Activated CD4-positive, alpha-beta T cell treated with anti-CD3 and anti-CD28 coated beads for 1 hour (primary cell): ENCODE measurements around the gene PHF21A.

ENCODE experiments used
- DNase-seq: peaks from one replicate; pipeline ENCODE4 v3.0.0-alpha.2; 2020

The PHF21A gene

DNA sequence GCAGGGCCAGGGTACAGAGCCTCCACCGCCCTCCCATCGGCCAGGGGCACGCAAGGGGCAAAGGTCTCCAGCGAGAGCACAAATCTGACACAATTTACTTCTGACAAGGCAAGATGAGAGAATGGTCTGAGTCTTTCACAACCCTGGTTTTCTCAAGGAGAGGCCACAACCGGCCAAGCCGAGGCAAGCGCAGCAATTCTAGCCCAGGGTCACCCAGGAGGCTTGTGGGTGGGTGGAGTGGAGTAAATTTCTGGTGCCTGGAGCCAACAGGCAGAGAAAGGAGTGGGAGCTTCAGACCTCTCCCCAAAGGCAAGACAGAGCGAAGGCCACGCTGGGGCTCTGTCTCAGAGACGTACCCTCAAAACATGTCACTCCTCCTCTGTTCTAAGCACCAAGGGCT lies 189.5 kb downstream of the PHF21A start:
- DNase-seq: no peak

DNA sequence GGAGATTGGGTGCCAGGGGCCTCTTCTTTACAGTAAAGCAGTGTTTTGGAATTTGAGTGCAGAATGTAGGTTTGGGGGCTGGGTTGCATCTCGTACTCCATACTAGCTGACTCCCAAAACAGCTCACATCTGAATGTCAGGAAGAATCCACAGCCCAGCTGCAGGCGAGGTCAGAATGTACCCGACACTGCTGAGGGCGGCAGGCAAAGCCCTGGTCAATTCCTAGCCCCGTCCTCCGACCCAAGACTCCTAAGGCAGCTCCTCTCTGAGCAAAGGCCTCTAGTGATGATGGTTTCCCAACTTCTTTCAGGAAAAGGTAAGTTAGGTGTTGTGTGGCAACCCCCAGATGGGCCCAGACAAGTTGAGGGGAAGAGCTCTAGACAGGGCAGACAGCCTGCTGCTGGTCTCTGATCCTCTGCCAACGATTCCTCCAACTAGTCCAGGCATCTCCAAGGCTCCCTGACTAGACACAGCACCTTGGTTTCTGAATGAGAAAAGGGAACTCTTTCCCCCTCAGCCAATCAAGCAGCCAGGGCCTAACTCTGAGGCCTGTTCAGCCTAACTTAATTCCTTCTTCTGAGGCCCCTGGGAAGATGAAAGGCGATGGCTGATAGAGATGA lies 190.2 kb downstream of the PHF21A start:
- no peak for DNase-seq

DNA sequence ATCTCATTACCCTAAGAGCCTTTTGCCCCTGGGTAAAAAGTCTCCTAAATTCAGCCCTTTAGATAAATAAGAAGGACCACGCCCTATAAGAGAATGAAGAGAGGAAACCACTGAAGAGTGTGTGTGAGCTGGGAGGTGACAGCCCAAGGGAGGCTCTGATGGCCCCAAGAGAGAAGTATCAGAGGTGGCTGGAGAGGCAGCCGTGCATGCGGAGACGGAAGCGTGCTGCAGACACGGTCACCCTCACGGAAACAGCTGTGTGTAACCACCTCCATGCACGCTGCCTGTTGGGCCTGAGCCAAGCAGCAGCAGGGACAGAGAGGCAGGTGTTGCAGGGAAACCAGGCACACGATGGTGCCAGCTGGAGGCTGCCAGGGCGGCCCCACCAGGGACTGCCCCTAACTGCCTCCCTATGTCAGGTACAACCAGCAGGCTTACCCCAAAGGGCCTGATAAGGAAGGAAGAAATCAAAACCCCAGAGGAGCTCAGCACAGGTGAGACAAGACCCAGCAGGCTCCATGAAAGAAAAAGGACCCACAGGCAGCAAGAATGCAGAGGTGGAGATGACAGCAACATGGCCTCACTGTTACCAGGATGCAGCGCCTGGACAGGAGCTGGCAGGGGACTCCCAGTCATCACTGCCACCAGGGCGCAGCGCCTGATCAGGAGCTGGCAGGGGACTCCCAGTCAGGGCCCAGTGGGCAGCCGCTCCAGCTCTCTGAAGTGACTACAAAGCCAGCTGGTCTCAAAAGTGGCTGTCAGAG lies 191.0 kb downstream of the PHF21A start:
- no peak for DNase-seq

DNA sequence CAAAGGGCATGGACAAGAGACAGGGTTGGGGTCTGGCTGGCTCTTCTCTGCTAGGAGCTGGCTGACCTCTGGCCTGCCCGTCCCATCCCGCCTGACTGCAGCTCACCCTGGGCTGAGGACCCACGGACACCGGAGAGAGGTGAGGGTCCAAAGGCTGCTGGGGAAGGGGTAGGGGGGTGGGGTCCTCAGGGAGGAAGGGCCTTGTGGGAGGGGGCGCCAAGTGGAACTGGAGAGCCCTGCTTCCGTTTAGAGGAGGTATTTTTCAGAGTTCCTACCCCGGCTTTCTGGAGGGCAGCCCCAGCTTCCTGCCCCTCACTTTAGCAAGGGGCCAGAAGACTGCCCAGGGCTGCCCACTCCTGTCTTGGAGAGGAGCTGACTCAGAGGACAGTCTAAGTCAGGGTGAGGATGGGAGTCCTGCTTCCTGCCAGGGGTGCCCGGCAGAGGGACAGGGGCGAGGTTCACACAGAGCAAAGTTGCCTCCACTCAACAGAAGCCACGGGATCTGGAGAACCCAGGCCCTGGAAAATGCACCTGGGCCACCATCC lies 191.7 kb downstream of the PHF21A start:
- DNase-seq: no peak

DNA sequence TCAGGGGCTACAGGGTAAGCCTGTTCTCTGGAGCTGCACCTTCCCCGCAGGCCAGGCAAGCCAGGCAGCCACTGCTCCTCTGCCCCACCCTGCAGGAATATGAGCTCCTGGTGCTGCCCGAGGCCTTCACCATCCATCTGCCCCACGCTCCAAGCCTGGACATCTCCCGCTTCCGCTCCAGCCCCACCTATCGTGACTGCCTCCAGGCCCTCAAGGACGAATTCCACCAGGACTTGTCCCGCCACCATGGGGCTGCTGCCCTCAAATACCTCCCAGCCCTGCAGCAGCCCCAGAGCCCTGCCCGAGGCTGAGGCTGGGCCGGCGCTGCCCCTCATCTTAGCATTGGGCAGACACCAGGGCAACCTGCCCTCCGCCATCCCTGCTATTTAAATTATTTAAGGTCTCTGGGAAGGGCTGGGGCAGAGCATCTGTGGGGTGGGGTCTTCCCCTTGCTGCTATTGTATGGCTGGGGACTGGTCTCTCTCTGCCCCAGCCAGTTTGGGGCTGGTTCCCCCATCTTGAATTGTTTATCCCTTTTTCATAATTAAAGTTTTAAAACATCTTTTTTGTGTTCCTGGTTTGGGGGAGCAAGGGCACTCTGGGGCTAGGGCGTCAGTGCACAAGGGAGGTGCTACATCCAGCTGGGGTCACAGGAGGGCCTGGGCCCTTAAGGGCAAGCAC lies 192.6 kb downstream of the PHF21A start:
- no peak for DNase-seq

DNA sequence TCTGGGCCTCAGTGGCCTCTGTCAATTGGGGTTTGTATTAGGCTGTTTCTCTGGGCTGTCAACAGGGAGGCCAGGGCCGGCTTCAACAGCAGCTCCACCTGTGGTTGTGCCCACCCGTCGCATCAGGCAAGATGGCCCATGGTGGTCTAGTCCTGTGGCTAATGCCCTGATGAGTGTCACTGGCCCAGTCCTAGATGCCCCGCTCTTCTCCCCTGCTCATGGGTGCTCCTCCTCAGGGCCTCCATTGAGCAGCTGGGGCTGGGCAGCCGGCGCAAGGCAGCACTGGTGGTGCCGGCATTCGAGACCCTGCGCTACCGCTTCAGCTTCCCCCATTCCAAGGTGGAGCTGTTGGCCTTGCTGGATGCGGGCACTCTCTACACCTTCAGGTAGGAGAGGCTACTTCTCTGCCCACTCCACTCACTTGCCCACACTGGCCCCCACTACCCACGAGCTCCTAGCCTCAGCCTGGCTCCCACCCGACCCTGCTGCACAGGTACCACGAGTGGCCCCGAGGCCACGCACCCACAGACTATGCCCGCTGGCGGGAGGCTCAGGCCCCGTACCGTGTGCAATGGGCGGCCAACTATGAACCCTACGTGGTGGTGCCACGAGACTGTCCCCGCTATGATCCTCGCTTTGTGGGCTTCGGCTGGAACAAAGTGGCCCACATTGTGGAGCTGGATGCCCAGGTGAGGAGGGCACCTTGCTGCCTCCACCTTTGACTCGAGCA lies 193.4 kb downstream of the PHF21A start:
- DNase-seq: no peak

DNA sequence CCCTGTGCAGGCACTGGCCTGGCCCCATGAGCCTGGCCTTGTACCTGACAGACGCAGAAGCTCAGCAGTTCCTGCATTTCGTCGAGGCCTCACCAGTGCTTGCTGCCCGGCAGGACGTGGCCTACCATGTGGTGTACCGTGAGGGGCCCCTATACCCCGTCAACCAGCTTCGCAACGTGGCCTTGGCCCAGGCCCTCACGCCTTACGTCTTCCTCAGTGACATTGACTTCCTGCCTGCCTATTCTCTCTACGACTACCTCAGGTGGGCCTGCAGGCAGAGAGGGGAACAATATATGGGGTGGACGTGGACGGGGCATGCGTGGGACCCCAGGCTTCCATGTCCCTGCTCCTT lies 193.9 kb downstream of the PHF21A start:
- no peak for DNase-seq

DNA sequence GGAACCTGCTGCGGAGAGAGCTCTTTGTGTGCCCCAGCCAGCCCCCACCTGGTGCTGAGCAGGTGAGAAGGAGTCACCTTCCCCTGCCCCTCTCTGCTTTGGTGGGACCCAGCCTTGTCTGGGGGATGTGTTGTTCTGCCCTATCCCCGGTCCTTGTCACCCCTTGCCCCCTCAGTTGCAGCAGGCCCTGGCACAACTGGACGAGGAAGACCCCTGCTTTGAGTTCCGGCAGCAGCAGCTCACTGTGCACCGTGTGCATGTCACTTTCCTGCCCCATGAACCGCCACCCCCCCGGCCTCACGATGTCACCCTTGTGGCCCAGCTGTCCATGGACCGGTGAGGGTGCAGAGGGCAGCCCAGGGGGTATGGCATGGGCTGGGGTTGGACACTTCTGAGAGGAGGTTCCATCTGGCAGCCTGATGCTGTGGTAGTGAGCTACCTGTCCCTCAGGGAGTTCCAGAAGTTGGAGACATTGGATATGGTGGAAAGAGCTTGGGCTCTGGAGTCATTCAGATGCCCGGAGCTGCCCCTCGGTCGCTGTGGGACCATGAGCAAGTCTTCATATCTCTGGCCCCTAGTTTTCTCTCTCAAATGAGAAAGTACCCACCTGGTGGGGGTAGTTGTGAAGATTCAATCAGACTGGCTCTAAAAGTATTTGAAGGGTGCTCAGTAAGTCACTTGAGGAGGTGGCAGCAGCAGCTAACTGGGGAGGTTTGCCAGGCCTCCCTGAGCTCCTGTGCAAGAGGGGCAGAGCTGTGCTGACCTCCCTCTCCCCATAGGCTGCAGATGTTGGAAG lies 194.5 kb downstream of the PHF21A start:
- no peak for DNase-seq

DNA sequence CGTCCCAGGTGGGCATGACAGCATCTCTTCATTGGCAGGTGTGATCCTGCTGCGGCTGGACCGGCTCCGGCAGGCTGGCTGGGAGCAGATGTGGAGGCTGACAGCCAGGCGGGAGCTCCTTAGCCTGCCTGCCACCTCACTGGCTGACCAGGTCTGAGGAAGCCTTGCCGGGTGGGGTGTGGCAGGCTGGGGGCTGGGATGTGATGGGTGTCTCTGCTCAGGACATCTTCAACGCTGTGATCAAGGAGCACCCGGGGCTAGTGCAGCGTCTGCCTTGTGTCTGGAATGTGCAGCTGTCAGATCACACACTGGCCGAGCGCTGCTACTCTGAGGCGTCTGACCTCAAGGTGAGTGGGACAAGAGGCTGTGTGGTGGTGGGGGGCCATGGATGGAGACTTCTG lies 195.3 kb downstream of the PHF21A start:
- DNase-seq: no peak

DNA sequence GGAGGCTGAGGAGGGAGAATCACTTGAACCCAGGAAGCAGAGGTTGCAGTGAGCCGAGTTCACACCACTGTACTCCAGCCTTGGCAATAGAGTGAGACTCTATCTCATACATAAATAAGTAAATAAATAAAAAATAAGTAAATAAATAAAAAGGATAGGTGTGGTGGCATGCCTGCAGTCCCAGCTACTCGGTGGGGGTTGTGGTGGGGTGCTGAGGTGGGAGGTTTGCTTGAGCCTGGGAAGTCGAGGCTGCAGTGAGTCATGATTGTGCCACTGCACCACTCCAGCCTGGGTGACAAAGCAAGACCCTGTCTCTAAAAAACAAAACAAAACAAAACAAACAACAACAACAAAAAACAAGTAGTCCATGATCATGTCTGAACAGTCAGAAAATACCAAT lies 195.7 kb downstream of the PHF21A start:
- no peak for DNase-seq

DNA sequence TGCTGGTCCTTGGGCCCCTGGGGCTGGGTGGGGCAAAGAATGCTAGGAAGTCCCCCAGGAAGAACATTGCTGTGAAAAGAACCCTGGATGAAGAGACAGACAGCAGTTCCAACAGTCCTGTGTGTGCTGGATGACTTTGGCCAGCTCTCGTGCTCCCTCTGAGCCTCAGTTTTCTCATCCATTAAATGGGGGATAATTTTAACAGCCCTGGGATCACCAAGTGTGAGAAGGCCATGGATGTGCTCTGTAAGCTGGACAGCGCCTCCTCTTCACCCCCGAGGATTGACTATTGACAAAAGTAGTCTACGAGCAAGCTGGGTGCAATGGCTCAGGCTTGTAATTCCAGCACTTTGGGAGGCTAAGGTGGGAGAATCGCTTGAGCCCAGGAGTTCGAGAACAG lies 196.3 kb downstream of the PHF21A start:
- no peak for DNase-seq

DNA sequence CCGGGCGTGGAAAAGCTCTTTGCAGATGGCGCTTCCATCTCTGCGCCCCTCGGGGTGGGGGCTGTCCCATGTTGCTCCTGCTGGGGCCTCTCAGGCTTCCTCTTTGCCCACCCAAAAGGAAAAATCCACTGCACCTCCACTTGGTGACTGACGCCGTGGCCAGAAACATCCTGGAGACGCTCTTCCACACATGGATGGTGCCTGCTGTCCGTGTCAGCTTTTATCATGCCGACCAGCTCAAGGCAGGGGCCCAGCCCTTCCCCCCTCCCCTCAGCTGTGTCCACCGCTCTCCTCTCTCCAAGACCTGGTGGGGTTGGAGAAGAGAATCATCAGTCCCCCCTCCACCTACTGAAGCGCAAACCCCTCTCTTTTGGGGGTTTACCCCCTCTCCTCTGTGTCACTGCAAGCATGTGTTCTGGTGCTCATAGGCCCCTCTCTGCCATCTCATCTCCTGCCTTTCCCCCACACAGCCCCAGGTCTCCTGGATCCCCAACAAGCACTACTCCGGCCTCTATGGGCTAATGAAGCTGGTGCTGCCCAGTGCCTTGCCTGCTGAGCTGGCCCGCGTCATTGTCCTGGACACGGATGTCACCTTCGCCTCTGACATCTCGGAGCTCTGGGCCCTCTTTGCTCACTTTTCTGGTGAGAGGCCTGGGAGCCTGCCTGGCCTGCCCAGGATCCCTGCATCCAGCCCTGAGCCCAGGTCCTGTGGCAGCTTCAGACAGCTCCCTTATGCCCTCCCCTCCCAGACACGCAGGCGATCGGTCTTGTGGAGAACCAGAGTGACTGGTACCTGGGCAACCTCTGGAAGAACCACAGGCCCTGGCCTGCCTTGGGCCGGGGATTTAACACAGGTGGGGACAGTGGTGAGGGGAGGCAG lies 197.0 kb downstream of the PHF21A start:
- no peak for DNase-seq

DNA sequence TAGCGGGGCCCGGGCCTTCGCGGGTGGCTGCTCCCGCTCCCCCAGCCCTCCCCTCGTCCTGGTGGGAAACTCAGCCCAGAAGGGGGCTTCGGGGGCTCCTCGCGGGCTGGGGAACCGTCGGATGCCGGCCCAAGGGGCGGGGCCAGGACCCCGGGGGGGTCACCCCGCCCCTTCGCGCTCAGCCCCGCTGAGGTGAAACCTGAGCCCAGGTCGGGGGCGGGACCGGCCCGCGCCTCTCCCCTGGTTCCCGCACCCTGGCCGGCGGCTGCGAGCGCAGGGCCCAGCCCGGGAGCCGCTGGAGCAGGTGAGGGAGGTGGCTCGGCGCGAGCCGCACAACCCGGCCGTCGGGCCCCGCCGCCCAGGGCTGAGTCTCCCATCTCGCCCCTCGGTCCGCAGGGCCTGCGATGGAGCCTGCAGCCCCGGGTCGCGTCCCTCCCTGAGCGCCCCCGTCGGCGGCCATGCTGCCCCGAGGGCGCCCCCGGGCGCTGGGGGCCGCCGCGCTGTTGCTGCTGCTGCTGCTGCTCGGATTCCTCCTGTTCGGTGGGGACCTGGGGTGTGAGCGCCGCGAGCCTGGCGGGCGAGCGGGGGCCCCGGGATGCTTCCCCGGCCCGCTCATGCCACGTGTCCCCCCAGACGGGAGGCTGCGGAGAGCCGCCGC lies 198.7 kb downstream of the PHF21A start, which contains the start of gene LARGE2:
TSS of gene LARGE2 (plus strand) at position 232 of the 658 bp plus-strand sequence. CDS start at position 459, 227 bp downstream.
- DNase-seq: no peak

DNA sequence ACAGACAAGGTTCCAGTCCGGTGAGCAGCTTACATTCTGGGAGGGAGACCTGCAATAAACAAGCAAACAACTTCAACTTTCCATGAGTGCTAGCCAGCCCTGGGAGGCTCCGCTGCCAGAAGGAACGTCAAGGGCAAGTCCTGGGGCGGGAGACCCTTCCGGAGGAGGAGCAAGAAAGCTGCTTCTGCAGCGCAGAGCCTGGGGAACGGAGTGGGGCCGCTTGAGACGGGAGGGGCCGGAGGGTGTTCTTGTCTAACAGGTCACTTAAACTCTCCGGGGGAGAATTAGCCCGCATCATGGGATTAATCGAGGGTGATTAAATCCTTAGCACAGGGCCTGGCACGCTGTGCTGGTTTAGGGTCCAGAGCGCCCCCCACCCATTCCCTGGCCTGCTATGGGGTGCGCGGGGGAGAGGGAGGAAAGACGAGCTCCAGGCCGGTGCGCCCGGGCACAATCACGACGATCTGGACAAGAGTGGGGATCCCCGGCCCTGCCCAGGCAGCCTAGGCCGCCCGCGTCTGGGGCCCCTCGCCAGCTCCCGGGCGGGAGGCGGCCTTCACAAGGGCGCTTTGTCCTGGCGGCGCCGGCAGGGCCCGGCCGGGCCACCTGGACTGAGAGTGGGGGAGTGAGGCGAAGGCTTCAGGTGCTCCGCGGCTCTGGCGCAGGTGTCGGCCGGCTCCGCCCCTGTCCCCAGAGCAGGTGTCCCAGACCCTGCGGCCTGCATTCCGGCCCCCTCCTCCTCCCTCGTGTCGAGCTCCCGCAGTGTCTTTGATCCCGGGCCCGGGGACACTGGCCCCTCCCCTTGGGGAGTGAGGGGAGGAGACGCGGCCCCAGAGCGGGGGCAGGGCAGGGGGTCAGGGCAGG lies 199.5 kb downstream of the PHF21A start:
- DNase-seq: no peak

DNA sequence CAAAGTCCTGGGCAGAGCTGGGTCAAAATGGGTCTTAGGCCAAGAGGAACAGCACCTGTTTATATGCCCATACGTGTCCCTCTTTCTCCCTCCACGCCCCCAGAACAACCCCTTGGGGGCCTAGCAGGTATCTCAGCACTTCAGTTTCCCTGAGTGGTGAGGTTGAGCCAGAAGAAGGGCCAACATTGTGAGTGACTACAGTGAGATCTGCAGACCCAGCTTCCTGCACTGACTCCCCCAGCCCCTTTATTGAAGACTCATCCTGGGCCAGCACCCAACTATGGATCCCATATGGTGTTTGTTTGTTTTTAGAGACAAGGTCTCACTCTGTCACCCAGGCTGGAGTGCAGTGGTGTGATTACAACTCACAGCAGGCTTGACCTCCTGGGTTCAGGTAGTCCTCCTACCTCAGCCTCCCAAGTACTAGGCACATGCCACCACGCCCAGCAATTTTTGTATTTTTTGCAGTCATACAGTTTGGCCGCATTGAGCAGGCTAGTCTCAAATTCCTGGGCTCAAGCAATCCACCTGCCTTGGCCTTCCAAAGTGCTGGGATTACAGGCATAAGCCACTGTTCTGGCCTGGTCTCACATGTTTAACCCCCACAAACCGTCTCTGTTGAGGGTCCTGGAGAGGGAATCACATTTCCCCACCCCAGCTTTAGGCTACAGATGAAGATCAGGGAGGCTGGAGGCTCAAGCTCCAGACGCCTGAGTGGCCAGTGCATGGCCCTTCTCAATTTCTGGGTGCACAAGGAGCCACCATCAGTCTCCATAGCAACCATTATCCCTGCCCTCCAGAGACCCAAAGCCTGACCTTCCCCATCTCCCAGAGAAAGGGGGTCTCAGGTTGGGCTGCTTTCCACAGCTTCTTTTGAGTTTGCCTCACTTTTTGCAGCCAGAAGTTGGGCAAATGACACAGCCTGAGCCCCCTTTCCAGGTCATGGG lies 200.4 kb downstream of the PHF21A start:
- DNase-seq: no peak

DNA sequence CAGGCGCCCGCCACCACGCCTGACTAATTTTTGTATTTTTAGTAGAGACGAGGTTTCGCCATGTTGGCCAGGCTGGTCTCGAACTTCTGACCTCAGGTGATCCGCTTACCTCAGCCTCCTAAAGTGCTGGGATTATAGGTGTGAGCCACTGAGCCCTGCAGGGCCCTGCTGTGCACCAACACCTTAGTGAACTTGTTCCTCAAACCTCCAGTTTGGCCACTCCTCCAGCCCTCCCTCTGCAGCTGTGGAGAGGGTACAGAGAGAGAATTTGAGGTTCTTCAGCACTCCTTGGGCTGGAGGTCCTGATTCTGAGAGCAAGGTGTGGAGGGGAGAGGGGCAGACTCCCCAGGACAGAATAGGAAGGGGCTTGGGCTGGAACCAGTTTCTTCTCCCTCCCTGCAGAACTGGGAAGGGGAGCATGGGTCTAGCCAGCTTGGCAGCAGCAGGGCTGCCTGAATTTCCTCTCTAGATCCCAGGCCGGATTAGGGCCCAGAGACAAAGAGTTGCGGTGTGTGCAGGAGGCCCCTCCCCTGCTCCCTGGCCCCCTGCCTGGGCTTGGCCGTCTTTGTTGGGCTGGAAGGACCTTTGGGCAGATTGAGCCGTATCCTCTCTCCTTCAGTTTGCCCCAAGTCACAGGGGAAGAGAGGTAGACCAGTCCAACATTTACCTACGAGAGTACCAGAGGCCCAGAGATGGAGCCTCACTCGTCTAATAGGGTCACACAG lies 201.3 kb downstream of the PHF21A start:
- DNase-seq: no peak

DNA sequence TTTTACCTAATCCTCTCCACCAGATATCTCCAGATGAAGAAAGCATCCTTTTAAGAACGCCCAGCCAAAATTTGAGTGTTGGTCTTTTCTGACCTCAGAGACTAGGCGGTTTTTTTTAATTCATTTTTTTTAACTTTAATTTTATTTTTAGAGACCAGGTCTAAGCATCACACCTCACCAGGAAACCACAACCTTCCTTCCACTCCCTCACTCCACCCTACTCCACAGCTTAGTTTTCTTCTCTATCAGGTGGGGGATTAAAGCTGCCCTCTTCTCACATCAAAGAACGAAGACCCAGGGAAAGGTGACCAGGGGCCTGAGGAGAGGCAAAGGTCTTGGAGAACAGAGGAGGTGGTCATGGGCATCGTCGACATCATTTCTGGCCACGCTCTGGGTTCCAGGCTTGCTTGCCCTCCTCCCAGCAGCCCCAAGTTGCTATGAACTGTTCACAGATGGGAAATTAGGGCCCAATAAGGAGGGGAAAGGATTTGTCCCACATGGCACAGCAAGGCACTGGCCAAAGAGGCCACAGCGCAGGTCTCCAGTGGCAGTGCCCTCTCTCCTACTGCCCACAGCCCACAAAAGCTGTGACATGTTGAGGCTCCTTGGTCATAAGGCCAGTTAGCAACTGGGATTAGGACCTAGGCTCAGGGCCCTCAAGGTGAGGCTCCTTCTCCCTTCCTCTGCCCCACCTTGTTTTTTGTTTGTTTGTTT lies 202.1 kb downstream of the PHF21A start:
- DNase-seq: no peak
